Measurements from ENCODE around the gene TRMT44. TPM values are rescaled to one million over a fixed set of nuclear protein-coding genes. Genes with fewer than 3 reads are reported as not detected.

The TRMT44 gene
- total and polyA plus RNA-seq, 2 of the 13 experiments (the other 11 are each of a cell fraction or from before 2014, with no cell fraction given): 5.8 to 8.6 TPM

- ATAC-seq (peak; percentile 89), DNase-seq (ENCODE audit: low spot score) (peak; percentile 76), FAIRE-seq (no peak)
- ChIA-PET POLR2A (interaction anchor here (0.7 to 2.9 kb wide), 2 partner anchors 11 to 19 kb away, joined by 3 to 30 read pairs; partner anchors contain the start of genes ACOX3 and TRMT44), CTCF (ENCODE audit: low intra/inter-chr PET ratio, low total read pairs) (no interaction called here)
- H3K4me3 ChIP-seq (replicated peaks in 1 of 3; ENCODE audit: insufficient read depth in 1 of 3, low read depth in 2 of 3, low read length in 3 of 3): peak overlapping the region; percentile 77 to 91 (median 79)
- intact Hi-C loops (cut with micrococcal nuclease; ENCODE audit: unreplicated experiment): no loop called here
- in situ Hi-C loops (cut with HindIII; ENCODE audit: extremely low pct_ligation_motif_present, low pct_unique_long_range_greater_than_20kb): no loop called here
- H3K9ac ChIP-seq (ENCODE audit: insufficient read depth, low read depth, low read length): peak overlapping the region; percentile 79
- H4K20me1 ChIP-seq (ENCODE audit: insufficient read depth, low read length): no peaks in the 10 kb centered on the region
- H3K79me2 ChIP-seq (ENCODE audit: insufficient read depth, low read length): no peaks in the 10 kb centered on the region
- BruUV-seq (replicated peaks): no TSS peak
- no peaks in the 10 kb centered on the region for H3K36me3 ChIP-seq (replicated peaks in 1 of 2; ENCODE audit: control insufficient read depth in 1 of 2, insufficient read depth in 2 of 2, low read length in 2 of 2)
- peak overlapping the region; percentile 70 for H3K27ac ChIP-seq (ENCODE audit: extremely low read length, insufficient read depth, low read length)
- H3K27me3 ChIP-seq (ENCODE audit: control insufficient read depth in 1 of 2, insufficient read depth in 2 of 2, low read length in 2 of 2): no peaks in the 10 kb centered on the region; a peak in 1 of 5 replicates
- peak overlapping the region; percentile 99 for H3K4me2 ChIP-seq (ENCODE audit: low read depth, low read length)
- 20% methylated on average over 1 of the region's 21 CpGs for WGBS (ENCODE audit: low lambda C conversion rate)
- peaks cover 16% of the 10 kb centered on the region for H3K4me1 ChIP-seq (ENCODE audit: insufficient read depth, low read length)
- no peaks in the 10 kb centered on the region for H3K9me3 ChIP-seq (ENCODE audit: low read length)
- H2AFZ ChIP-seq (ENCODE audit: low read length): no peak overlapping the region
- TF ChIP-seq ZNF678 (CRISPR knock-in tag; IDR thresholded peaks at IDR 0.05): no peak
- TF ChIP-seq FOXJ3 (CRISPR knock-in tag; IDR thresholded peaks at IDR 0.05; ENCODE audit: borderline replicate concordance): no peak
- peak; percentile 4 for TF ChIP-seq TEAD3 (CRISPR knock-in tag; optimal IDR thresholded peaks at IDR 0.05; ENCODE audit: borderline replicate concordance)
- no peak for TF ChIP-seq ZKSCAN8 (CRISPR knock-in tag; IDR thresholded peaks at IDR 0.05; ENCODE audit: borderline replicate concordance)
- TF ChIP-seq NPAS2 (CRISPR knock-in tag; IDR thresholded peaks at IDR 0.05; ENCODE audit: borderline replicate concordance): 0 out of 2 replicates have a peak, but pooled peaks have one; percentile 44
- TF ChIP-seq HMGXB4 (CRISPR knock-in tag; IDR thresholded peaks at IDR 0.05; ENCODE audit: borderline replicate concordance in 1 of 2, low read depth in 1 of 2): 0 out of 4 replicates have a peak, but pooled peaks of 1 of the 2 experiments have one; percentile 10
- no peak for TF ChIP-seq ZNF607 (CRISPR knock-in tag; IDR thresholded peaks at IDR 0.05; ENCODE audit: borderline replicate concordance)
- no peak for TF ChIP-seq ZFX (CRISPR knock-in tag; IDR thresholded peaks at IDR 0.05; ENCODE audit: low read depth)
- no peak for TF ChIP-seq ZNF234 (CRISPR knock-in tag; conservative IDR thresholded peaks at IDR 0.05)
- no peak for TF ChIP-seq MZF1 (CRISPR knock-in tag; IDR thresholded peaks at IDR 0.05; ENCODE audit: borderline replicate concordance)
- TF ChIP-seq ZNF761 (CRISPR knock-in tag; conservative IDR thresholded peaks at IDR 0.05): no peak
- TF ChIP-seq ZNF577 (CRISPR knock-in tag; IDR thresholded peaks at IDR 0.05; ENCODE audit: borderline replicate concordance, low read depth): no peak
- no peak for TF ChIP-seq GPBP1L1 (CRISPR knock-in tag; IDR thresholded peaks at IDR 0.05)
- no peak for TF ChIP-seq ESRRA (CRISPR knock-in tag; IDR thresholded peaks at IDR 0.05; ENCODE audit: low read depth)
- TF ChIP-seq GATA4 (IDR thresholded peaks at IDR 0.05; ENCODE audit: borderline replicate concordance, low read depth): no peak
- TF ChIP-seq SPEN (CRISPR knock-in tag; IDR thresholded peaks at IDR 0.05; ENCODE audit: low read depth): no peak
- 0 out of 2 replicates have a peak, but pooled peaks have one; percentile 51 for TF ChIP-seq YEATS4 (CRISPR knock-in tag; IDR thresholded peaks at IDR 0.05; ENCODE audit: borderline replicate concordance)
- TF ChIP-seq ZNF83 (CRISPR knock-in tag; IDR thresholded peaks at IDR 0.05; ENCODE audit: borderline replicate concordance): no peak
- TF ChIP-seq ZNF281 (CRISPR knock-in tag; IDR thresholded peaks at IDR 0.05; ENCODE audit: borderline replicate concordance): no peak
Measured at GRCh38 chr4:8427761-8428287, 12.8 kb upstream of the TRMT44 start.
